Aorta (tissue), 4 donors: ENCODE measurements around the gene LIPT1. TPM values are rescaled to one million over a fixed set of nuclear protein-coding genes. Genes with fewer than 3 reads are reported as not detected.

Source experiments
- polyA plus RNA-seq, 2 donors: library from polyadenylated mRNA; stranded (reverse); fragments of 200-250 nt; gene quantifications; one replicate each; pipeline ENCODE4 v1.2.3, GENCODE V29; 2013
- total RNA-seq, 2 donors: library from RNA; stranded (reverse); fragmentation: NEBNext Ultra II Directional; extraction: Animal tissue kit (Norgen Biotek cat#: 25700); gene quantifications; one replicate each; pipeline ENCODE4 v1.2.1, GENCODE V29; 2021
- donor health status: healthy with polysubstance abuse.
- donor health status: Bipolar disorder and iron deficiency.
- donor health status: DM: no; HTN: no; CAD: no.
- donor health status: DM: yes; HTN: yes; CAD: no.

Gene LIPT1
- total and polyA plus RNA-seq, 4 donors, result 6.9 to 13.5 (median 10.6) TPM

Other genes with a start within 250 kb of the LIPT1 start
- gene CRACDL, start 218.7 kb upstream of the LIPT1 start, total RNA-seq, result 1 to 10 TPM; 6.0 to 7.5 TPM
- gene CRACDL, start 218.7 kb upstream of the LIPT1 start, polyA plus RNA-seq, result 1 to 10 TPM in 1 of 2 donors, under 1 TPM in 1; 0.67 to 6.4 TPM
- gene C2orf15, start 13.3 kb upstream of the LIPT1 start, total RNA-seq, result under 1 TPM in 1 of 2 donors, not detected in 1; 0.65 TPM
- gene C2orf15, start 13.3 kb upstream of the LIPT1 start, polyA plus RNA-seq, result under 1 TPM; 0.36 to 0.75 TPM
- gene TSGA10, start within 50 bp of the LIPT1 start, total RNA-seq, result 1 to 10 TPM; 4.3 to 9.4 TPM
- 1 to 10 TPM; 1.5 to 2.9 TPM for gene TSGA10, start within 50 bp of the LIPT1 start, polyA plus RNA-seq
- 10 to 100 TPM; 20.2 to 28.0 TPM for gene MITD1, start 26.1 kb downstream of the LIPT1 start, total RNA-seq
- 10 to 100 TPM; 23.4 to 40.7 TPM for gene MITD1, start 26.1 kb downstream of the LIPT1 start, polyA plus RNA-seq
- 10 to 100 TPM; 17.4 to 19.8 TPM for gene MRPL30, start 26.2 kb downstream of the LIPT1 start, total RNA-seq
- 10 to 100 TPM; 13.5 to 14.6 TPM for gene MRPL30, start 26.2 kb downstream of the LIPT1 start, polyA plus RNA-seq
- gene LYG2, start 100.7 kb downstream of the LIPT1 start, total RNA-seq, result not detected
- gene LYG2, start 100.7 kb downstream of the LIPT1 start, polyA plus RNA-seq, result not detected
- 1 to 10 TPM; 1.8 to 2.7 TPM for gene LYG1, start 146.2 kb downstream of the LIPT1 start, total RNA-seq
- 1 to 10 TPM in 1 of 2 donors, under 1 TPM in 1; 0.88 to 2.6 TPM for gene LYG1, start 146.2 kb downstream of the LIPT1 start, polyA plus RNA-seq
- gene TXNDC9, start 181.4 kb downstream of the LIPT1 start, total RNA-seq, result 10 to 100 TPM; 26.1 to 29.6 TPM
- gene TXNDC9, start 181.4 kb downstream of the LIPT1 start, polyA plus RNA-seq, result 10 to 100 TPM; 24.5 to 43.6 TPM
- gene EIF5B, start 182.4 kb downstream of the LIPT1 start, total RNA-seq, result 10 to 100 TPM; 42.3 to 57.9 TPM
- 10 to 100 TPM; 54.5 to 59.3 TPM for gene EIF5B, start 182.4 kb downstream of the LIPT1 start, polyA plus RNA-seq